NCI-H524 treated with DMSO at 0.1 percent for 48 hours (cell line): Measurements from ENCODE around the gene KRTAP4-11.
"Not testable (repeated sequence)": the region's sequence is repeated elsewhere in the genome, so short reads cannot be mapped to it uniquely, and the experiment has no call there.

Source experiments
- DNase-seq: peaks from one replicate; lab custom pipeline; 2025; lab: John Stamatoyannopoulos, UW

Gene KRTAP4-11

GRCh38 chr17:41084100-41084856 lies 33.9 kb downstream of the KRTAP4-11 start, which contains the start of gene KRTAP4-7:
Gene KRTAP4-7 (plus strand): TSS chr17:41084150. CDS start chr17:41084207, 57 bp downstream.
- not testable (repeated sequence) for DNase-seq

GRCh38 chr17:41083427-41083826 lies 34.7 kb downstream of the KRTAP4-11 start:
- not testable (repeated sequence) for DNase-seq

- DNase-seq, result no peak
Measured at GRCh38 chr17:41082626-41083025, 35.5 kb downstream of the KRTAP4-11 start.

- no peak for DNase-seq
Measured at GRCh38 chr17:41076788-41077187, 41.4 kb downstream of the KRTAP4-11 start.

DNA sequence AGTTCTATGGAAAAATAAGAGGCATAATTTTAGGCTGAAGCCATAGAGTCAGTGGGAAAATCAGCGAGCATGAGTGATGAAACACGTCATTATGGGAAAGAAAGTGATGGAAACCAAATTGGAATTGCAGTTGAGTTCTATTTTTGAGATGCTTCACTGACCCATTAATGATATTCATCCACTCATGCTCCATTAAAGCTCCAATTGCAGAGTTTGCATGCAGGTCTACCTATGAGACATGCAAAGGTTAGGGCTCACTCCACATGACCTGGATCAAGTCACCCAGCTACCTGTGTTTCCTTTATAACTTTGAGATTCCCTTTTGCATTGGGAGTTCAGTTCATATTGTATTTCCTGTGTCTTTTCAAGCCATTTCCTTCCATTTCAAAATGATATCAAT lies 44.5 kb downstream of the KRTAP4-11 start:
- DNase-seq, result no peak

- DNase-seq, result no peak
Measured at GRCh38 chr17:41071606-41072360, 46.4 kb downstream of the KRTAP4-11 start.

DNA sequence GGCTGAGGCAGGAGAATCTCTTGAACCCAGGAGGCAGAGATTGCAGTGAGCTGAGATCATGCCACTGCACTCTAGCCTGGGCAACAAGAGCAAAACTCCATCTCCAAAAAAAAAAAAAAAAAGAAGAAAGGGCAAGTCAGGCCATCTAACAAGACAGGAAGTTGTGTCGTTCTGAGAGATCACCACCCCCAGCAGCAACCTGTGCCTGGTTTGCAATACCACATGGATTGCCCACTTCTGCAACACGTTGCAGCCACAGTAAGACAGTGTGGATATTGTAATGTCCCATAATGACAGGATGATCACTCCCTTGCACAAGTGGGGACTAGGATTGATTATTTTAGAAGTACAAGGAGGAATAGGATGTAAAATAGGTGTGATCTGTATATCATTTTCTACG lies 49.1 kb downstream of the KRTAP4-11 start:
- no peak for DNase-seq

GRCh38 chr17:41067281-41067680 lies 50.9 kb downstream of the KRTAP4-11 start:
- no peak for DNase-seq
